Mucosa of descending colon (tissue), 3 donors: ENCODE data around the gene ANKRD37. TPM values are rescaled to one million over a fixed set of nuclear protein-coding genes. Genes with fewer than 3 reads are reported as not detected.
A peak's percentile ranks its signal among the peaks of the same experiment; 100 is the strongest.

Experiments used
- ATAC-seq: fragments of 200-7000 bp; cut with Tn5 transposase; one replicate; pipeline ENCODE4 v1.9.1; 2020; ENCODE audit warnings: mild to moderate bottlenecking, moderate library complexity
- DNase-seq, 3 donors: peaks; one replicate each; pipeline ENCODE4 v3.0.0-alpha.2; 2020
- H3K36me3 ChIP-seq: fragments of 200-600 bp; one replicate; pipeline ENCODE4 v1.8.0; 2021; ENCODE audit warnings: low read depth, mild to moderate bottlenecking
- H3K4me1 ChIP-seq: fragments of 200-600 bp; one replicate; pipeline ENCODE4 v1.8.0; 2021; ENCODE audit warnings: low read depth, mild to moderate bottlenecking
- H3K4me3 ChIP-seq: fragments of 200-600 bp; one replicate; pipeline ENCODE4 v1.8.0; 2021; ENCODE audit warnings: mild to moderate bottlenecking
- H3K9me3 ChIP-seq: fragments of 200-600 bp; one replicate; pipeline ENCODE4 v1.8.0; 2021; ENCODE audit warnings: mild to moderate bottlenecking
- CTCF ChIP-seq: fragments of 200-600 bp; IDR thresholded peaks from one replicate; pipeline ENCODE4 v1.8.0; 2022; ENCODE audit warnings: antibody characterized with exemption, mild to moderate bottlenecking
- intact Hi-C, 2 donors: fragments of 100-400 bp; cut with DNase I in 1 of 2; cut with micrococcal nuclease in 1 of 2; formaldehyde crosslinking; loops; one replicate each; pipeline versions ENCODE4 v1.11.0 to v1.11.1; 2022; cut with DNase I, micrococcal nuclease
- long read RNA-seq, 2 donors: library from polyadenylated mRNA; unstranded; transcript quantifications; one replicate each; pipeline ENCODE4 v2.0.0, GENCODE V29; 2019 to 2021
- total RNA-seq, 3 donors: library from RNA; stranded (reverse); fragmentation: NEBNext Ultra II Directional in 2 of 3; extraction: Animal tissue kit (Norgen Biotek cat#: 25700) in 2 of 3; gene quantifications; one replicate each; pipeline versions ENCODE4 v1.2.1 to v1.2.4, GENCODE V29; 2021 to 2023
- donor health status: DM: no; HTN: no; CAD: no; lungs with moderate emphysema.
- donor health status: DM: no; HTN: no; CAD: no.
- donor health status: DM: no; HTN: yes; CAD: no.

ANKRD37 gene
- 10 to 100 TPM in 1 of 3 donors, 1 to 10 TPM in 2; 7.6 to 14.2 (median 9.7) TPM for total RNA-seq
- long read RNA-seq, donor 1, transcript ANKRD37-201 (5 exons, 1,141 nt) = major isoform, 11 of 21 reads
- long read RNA-seq, donor 1, partial matches to known transcripts = 3 of 21 reads
- long read RNA-seq, donor 1, other reads (novel, unspliced or antisense) = 7 of 21 reads
- long read RNA-seq, donor 2, transcript ANKRD37-201 (5 exons, 1,141 nt) = major isoform, 16 of 24 reads
- long read RNA-seq, donor 2, partial matches to known transcripts = 2 of 24 reads
- long read RNA-seq, donor 2, other reads (novel, unspliced or antisense) = 3 of 24 reads

GRCh38 chr4:185396724-185397385 lies at the start of gene ANKRD37:
Gene ANKRD37 (plus strand): TSS chr4:185396841. CDS start chr4:185396924, 83 bp downstream.
- intact Hi-C loops = loop anchor here in 1 of 2 donors (5.0 kb wide), 1 partner anchor 195 kb away; the partner anchor contains the start of gene CFAP97

GRCh38 chr4:185346975-185347601 lies 49.6 kb upstream of the ANKRD37 start:
- intact Hi-C loops = no loop called here
- H3K4me1 ChIP-seq = no peaks in the 10 kb centered on the region
- no peaks in the 10 kb centered on the region for H3K36me3 ChIP-seq
- no peak for TF ChIP-seq CTCF
- H3K4me3 ChIP-seq = no peak overlapping the region
- ATAC-seq (no peak), DNase-seq (no peak)
- H3K9me3 ChIP-seq = no peaks in the 10 kb centered on the region

More at GRCh38 chr4:185396724-185397385, at the start of gene ANKRD37:
- Histone ChIP-seq H3K4me1 (peaks cover 17% of the 10 kb centered on the region), H3K9me3 (no peaks in the 10 kb centered on the region), H3K36me3 (peaks cover 9% of the 10 kb centered on the region), H3K4me3 (peak within 1 kb of the TSS; percentile 62)
- ATAC-seq (peak; percentile 32), DNase-seq (peak in 2 of 3 donors; percentile 67 to 77)
- no peak for TF ChIP-seq CTCF

GRCh38 chr4:185351691-185352090 lies 45.0 kb upstream of the ANKRD37 start:
- no peak overlapping the region for H3K4me3 ChIP-seq
- no peaks in the 10 kb centered on the region for H3K36me3 ChIP-seq
- H3K4me1 ChIP-seq = no peaks in the 10 kb centered on the region
- intact Hi-C loops = no loop called here
- no peaks in the 10 kb centered on the region for H3K9me3 ChIP-seq
- no peak for DNase-seq
- no peak for ATAC-seq
- no peak for TF ChIP-seq CTCF

GRCh38 chr4:185352202-185352601 lies 44.4 kb upstream of the ANKRD37 start:
- no peak overlapping the region for H3K4me3 ChIP-seq
- H3K36me3 ChIP-seq = no peaks in the 10 kb centered on the region
- ATAC-seq (no peak), DNase-seq (no peak)
- intact Hi-C loops = no loop called here
- no peaks in the 10 kb centered on the region for H3K9me3 ChIP-seq
- no peaks in the 10 kb centered on the region for H3K4me1 ChIP-seq
- no peak for TF ChIP-seq CTCF

GRCh38 chr4:185352741-185353140 lies 43.9 kb upstream of the ANKRD37 start:
- intact Hi-C loops = no loop called here
- H3K36me3 ChIP-seq = no peaks in the 10 kb centered on the region

More at GRCh38 chr4:185352741-185353140, 43.9 kb upstream of the ANKRD37 start:
- no peak for TF ChIP-seq CTCF
- DNase-seq (no peak), ATAC-seq (no peak)
- no peaks in the 10 kb centered on the region for H3K9me3 ChIP-seq
- H3K4me3 ChIP-seq = no peak overlapping the region
- H3K4me1 ChIP-seq = no peaks in the 10 kb centered on the region
